Osteoblast (primary cell): Measurements from ENCODE around the gene NKX2-1. TPM values are rescaled to one million over a fixed set of nuclear protein-coding genes. Genes with fewer than 3 reads are reported as not detected.

Source experiments
- DNase-seq: peaks from one replicate; pipeline ENCODE4 v3.0.0; 2011; ENCODE audit warnings: low spot score, mixed read lengths; ENCODE audit not compliant: insufficient read length; ENCODE audit errors: missing footprints
- H2AFZ ChIP-seq: 2 replicates; pipeline ENCODE4 v1.6.0; 2011; ENCODE audit warnings: mild to moderate bottlenecking, low read length
- H3K27ac ChIP-seq: 2 replicates; pipeline ENCODE4 v1.5.1; 2011; ENCODE audit warnings: mild to moderate bottlenecking, low read depth, low read length, moderate library complexity
- H3K27me3 ChIP-seq: 2 replicates; pipeline ENCODE4 v1.6.0; 2012; ENCODE audit warnings: mild to moderate bottlenecking, control low read depth, inconsistent platforms, low read length, moderate library complexity; ENCODE audit not compliant: insufficient read depth
- H3K36me3 ChIP-seq: 2 replicates; pipeline ENCODE4 v1.5.1; 2011; ENCODE audit warnings: mild to moderate bottlenecking, low read length, control low read depth, moderate library complexity; ENCODE audit not compliant: insufficient read depth
- H3K4me1 ChIP-seq: 2 replicates; pipeline ENCODE4 v1.5.1; 2011; ENCODE audit warnings: mild to moderate bottlenecking, low read length, control low read depth, moderate library complexity; ENCODE audit not compliant: insufficient read depth
- H3K4me2 ChIP-seq: 2 replicates; pipeline ENCODE4 v1.6.0; 2011; ENCODE audit warnings: mild to moderate bottlenecking, low read length; ENCODE audit not compliant: insufficient read depth
- H3K4me3 ChIP-seq: fragments of 200-600 bp; sonication (generic); 3 replicates; pipeline ENCODE4 v1.5.1; 2012; ENCODE audit warnings: mild to moderate bottlenecking, low read length, inconsistent platforms; ENCODE audit not compliant: insufficient read depth
- H3K79me2 ChIP-seq: 2 replicates; pipeline ENCODE4 v1.6.0; 2012; ENCODE audit warnings: mild to moderate bottlenecking, low read length, control low read depth, inconsistent platforms; ENCODE audit not compliant: insufficient read depth
- H3K9me3 ChIP-seq: 2 replicates; pipeline ENCODE4 v1.5.1; 2011; ENCODE audit warnings: low read depth, low read length, control low read depth
- H4K20me1 ChIP-seq: 2 replicates; pipeline ENCODE4 v1.6.0; 2012; ENCODE audit warnings: mild to moderate bottlenecking, low read length, control low read depth; ENCODE audit not compliant: insufficient read depth
- total RNA-seq: library from RNA; depleted of rRNA; stranded (reverse); fragments of >200 nt; gene quantifications from 2 replicates; pipeline ENCODE4 v1.2.3, GENCODE V29; 2012
- TF ChIP-seq, protein P1 (sequence below): IDR thresholded peaks from 2 replicates; pipeline ENCODE4 v1.5.1; 2011; ENCODE audit warnings: mild to moderate bottlenecking, low read depth, low read length, moderate library complexity; ENCODE audit errors: extremely low read depth

The NKX2-1 gene
- total RNA-seq, 1 donor = not detected

- Histone ChIP-seq H3K4me1 (no peaks in the 10 kb centered on the region), H4K20me1 (no peaks in the 10 kb centered on the region), H3K4me3 (no peak overlapping the region), H2AFZ (no peak overlapping the region), H3K9me3 (no peaks in the 10 kb centered on the region), H3K79me2 (no peaks in the 10 kb centered on the region), H3K27ac (no peak overlapping the region), H3K36me3 (no peaks in the 10 kb centered on the region), H3K4me2 (no peak overlapping the region), H3K27me3 (peaks cover 92% of the 10 kb centered on the region)
- DNase-seq = peak; percentile 82
- TF ChIP-seq, protein P1, sequence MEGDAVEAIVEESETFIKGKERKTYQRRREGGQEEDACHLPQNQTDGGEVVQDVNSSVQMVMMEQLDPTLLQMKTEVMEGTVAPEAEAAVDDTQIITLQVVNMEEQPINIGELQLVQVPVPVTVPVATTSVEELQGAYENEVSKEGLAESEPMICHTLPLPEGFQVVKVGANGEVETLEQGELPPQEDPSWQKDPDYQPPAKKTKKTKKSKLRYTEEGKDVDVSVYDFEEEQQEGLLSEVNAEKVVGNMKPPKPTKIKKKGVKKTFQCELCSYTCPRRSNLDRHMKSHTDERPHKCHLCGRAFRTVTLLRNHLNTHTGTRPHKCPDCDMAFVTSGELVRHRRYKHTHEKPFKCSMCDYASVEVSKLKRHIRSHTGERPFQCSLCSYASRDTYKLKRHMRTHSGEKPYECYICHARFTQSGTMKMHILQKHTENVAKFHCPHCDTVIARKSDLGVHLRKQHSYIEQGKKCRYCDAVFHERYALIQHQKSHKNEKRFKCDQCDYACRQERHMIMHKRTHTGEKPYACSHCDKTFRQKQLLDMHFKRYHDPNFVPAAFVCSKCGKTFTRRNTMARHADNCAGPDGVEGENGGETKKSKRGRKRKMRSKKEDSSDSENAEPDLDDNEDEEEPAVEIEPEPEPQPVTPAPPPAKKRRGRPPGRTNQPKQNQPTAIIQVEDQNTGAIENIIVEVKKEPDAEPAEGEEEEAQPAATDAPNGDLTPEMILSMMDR = no peak
Observed at GRCh38 chr14:36514278-36515104, 5.5 kb downstream of the NKX2-1 start.

DNA sequence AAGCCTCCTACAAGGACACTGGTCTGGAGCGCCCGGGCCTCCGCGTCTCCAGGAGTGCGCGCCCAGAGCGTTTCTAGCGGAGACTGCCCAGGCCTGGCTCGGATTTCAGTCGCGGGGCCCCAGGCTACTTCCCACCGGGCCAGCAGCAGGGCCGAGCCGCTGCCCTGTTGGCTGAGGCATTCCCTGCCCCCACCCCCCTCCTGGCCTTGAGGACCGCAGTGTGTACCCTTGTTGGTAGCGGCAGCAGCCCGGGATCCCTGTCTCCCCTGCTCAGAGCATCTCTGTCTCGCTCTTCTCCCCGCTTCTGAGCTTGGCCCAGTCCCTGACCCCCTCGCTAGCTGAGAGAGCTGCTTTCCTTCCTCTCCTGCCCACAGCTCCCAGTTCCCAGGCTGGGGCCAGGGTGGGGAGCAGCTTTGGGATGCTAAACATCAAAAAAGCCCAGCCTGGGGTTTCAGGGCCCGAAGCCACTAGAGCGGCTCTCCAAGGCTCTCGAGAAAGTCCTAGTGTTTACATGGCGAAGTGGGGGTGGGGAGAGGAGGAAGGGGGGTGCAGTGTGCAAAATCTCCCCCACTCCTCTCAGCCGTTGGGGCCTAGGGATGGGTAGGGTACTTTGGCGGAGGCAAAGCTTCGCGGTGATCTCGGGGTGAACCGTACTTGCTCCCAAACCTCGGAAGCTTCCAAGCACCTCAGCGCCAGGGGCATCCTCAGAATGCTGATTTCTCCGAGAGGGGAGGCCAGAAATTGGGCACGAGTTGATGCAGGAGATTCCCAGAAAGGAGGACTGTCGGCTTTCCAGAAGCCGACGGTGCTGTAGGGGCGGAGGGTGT lies 6.4 kb downstream of the NKX2-1 start:
- no peaks in the 10 kb centered on the region for H3K79me2 ChIP-seq

GRCh38 chr14:36513012-36513420 lies 7.0 kb downstream of the NKX2-1 start:
- Histone ChIP-seq H3K27me3 (peaks cover 91% of the 10 kb centered on the region), H3K79me2 (no peaks in the 10 kb centered on the region), H3K9me3 (no peaks in the 10 kb centered on the region), H4K20me1 (no peaks in the 10 kb centered on the region), H3K27ac (no peak overlapping the region), H3K4me3 (no peak overlapping the region), H3K36me3 (no peaks in the 10 kb centered on the region), H2AFZ (no peak overlapping the region), H3K4me2 (no peak overlapping the region), H3K4me1 (no peaks in the 10 kb centered on the region)
- TF ChIP-seq, protein P1 = no peak
- DNase-seq = peak; percentile 27

More for the DNA sequence above, 6.4 kb downstream of the NKX2-1 start:
- TF ChIP-seq, protein P1 = no peak
- DNase-seq = peak; percentile 87
- H3K4me1 ChIP-seq = no peaks in the 10 kb centered on the region
- no peaks in the 10 kb centered on the region for H3K36me3 ChIP-seq
- no peak overlapping the region for H2AFZ ChIP-seq
- no peaks in the 10 kb centered on the region for H3K9me3 ChIP-seq
- H3K4me2 ChIP-seq = no peak overlapping the region
- peaks cover 91% of the 10 kb centered on the region for H3K27me3 ChIP-seq
- no peak overlapping the region for H3K4me3 ChIP-seq
- no peak overlapping the region for H3K27ac ChIP-seq
- no peaks in the 10 kb centered on the region for H4K20me1 ChIP-seq

DNA sequence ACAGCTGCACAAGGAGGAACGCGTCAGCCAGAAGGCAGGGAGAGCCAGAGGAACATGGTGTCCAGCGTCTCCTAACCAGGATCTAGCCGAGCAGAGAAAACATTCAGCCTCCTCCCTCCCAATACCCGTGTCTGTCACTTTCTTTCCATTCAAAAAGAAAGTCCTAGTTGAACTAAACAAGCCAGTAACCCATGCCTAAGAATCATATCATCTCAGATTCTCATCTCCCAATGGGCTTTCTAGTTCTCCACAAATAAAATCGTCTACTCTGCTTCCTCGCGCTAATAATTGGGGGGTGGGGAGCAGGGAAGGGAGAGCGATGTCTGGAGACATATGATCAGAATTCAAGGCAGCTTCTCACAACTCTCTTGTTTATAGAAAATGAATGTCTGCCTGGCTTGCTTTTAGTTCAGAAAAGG lies 7.4 kb downstream of the NKX2-1 start:
- Histone ChIP-seq H3K4me1 (no peaks in the 10 kb centered on the region), H3K79me2 (no peaks in the 10 kb centered on the region), H3K4me2 (no peak overlapping the region), H3K36me3 (no peaks in the 10 kb centered on the region), H3K27me3 (peaks cover 92% of the 10 kb centered on the region), H3K27ac (no peak overlapping the region), H3K9me3 (no peaks in the 10 kb centered on the region), H4K20me1 (no peaks in the 10 kb centered on the region), H3K4me3 (no peak overlapping the region), H2AFZ (no peak overlapping the region)
- no peak for DNase-seq
- TF ChIP-seq, protein P1 = no peak
